Osteocyte (in vitro differentiated cells): ENCODE data around the gene FURIN. TPM values are rescaled to one million over a fixed set of nuclear protein-coding genes. Genes with fewer than 3 reads are reported as not detected.

ENCODE experiments used
- DNase-seq: peaks from one replicate; pipeline ENCODE4 v3.0.0; 2021; ENCODE audit warnings: mixed read lengths; ENCODE audit not compliant: unreplicated experiment; ENCODE audit errors: extremely low spot score
- H3K27ac Mint-ChIP-seq: one replicate; pipeline ENCODE4 v1.8.0; 2021; ENCODE audit warnings: mild to moderate bottlenecking, mixed read lengths; ENCODE audit not compliant: unreplicated experiment
- H3K27me3 Mint-ChIP-seq: one replicate; pipeline ENCODE4 v1.8.0; 2021; ENCODE audit warnings: mixed read lengths; ENCODE audit not compliant: unreplicated experiment
- H3K36me3 Mint-ChIP-seq: one replicate; pipeline ENCODE4 v1.8.0; 2021; ENCODE audit warnings: mixed read lengths; ENCODE audit not compliant: unreplicated experiment
- H3K4me1 Mint-ChIP-seq: one replicate; pipeline ENCODE4 v1.8.0; 2021; ENCODE audit warnings: mixed read lengths; ENCODE audit not compliant: unreplicated experiment
- H3K4me3 Mint-ChIP-seq: one replicate; pipeline ENCODE4 v1.8.0; 2021; ENCODE audit warnings: mild to moderate bottlenecking, moderate library complexity, mixed read lengths; ENCODE audit not compliant: unreplicated experiment
- H3K9me3 Mint-ChIP-seq: one replicate; pipeline ENCODE4 v1.8.0; 2021; ENCODE audit warnings: mixed read lengths; ENCODE audit not compliant: unreplicated experiment
- CTCF ChIP-seq: fragments of 200-600 bp; sonication (generic); IDR thresholded peaks from 2 replicates; pipeline ENCODE4 v1.5.0; 2021; ENCODE audit warnings: antibody characterized with exemption, mild to moderate bottlenecking, moderate library complexity
- total RNA-seq: library from RNA; stranded (reverse); gene quantifications from 2 replicates; pipeline ENCODE4 v1.2.1, GENCODE V29; 2021

FURIN gene
- total RNA-seq, 1 donor from 2014 or later, result 96.2 TPM

DNA sequence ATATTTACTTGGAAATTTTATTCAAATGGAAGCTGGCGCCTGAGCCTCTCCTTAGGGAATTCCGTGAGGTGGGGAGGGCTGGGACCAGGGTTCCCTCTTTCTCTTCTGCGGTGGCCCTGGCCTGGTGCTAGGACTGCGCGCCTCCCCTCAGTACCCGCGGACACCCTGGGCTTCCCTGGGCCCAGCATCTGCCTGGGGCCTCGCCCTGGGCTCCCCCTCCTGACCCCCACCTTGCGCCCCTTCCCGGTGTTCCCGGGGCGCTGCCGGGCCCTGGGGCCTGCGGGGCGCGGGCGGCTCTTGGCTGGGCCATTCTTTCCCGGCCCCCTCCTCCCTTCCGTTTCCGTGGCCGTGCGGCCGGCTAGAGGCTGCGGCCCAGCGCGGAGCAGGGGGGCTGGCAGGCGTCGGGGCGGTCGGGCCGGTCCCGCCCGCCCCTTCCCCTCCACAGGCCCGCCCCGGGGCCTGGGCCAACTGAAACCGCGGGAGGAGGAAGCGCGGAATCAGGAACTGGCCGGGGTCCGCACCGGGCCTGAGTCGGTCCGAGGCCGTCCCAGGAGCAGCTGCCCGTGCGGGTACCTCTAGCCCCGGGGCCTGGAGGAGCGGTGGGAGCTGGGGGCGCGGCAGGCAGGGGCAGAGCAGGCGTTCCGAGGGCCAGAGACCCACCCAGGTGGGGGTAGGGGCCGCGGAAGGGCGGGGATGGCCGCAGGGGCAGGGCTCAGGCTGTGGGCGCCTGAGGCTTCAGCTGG is 15.8 kb downstream of the FURIN start, which contains the start of gene FES:
Gene FES, plus strand, starts transcription at position 529 of the 743 bp plus-strand sequence. CDS start 542 bp downstream, outside the sequence.
- no peak for TF ChIP-seq CTCF
- H3K9me3 Mint-ChIP-seq, result no peaks in the 10 kb centered on the region
- H3K36me3 Mint-ChIP-seq, result peaks cover 5% of the 10 kb centered on the region
- H3K4me1 Mint-ChIP-seq, result peaks cover 17% of the 10 kb centered on the region
- DNase-seq, result no peak
- H3K27me3 Mint-ChIP-seq, result no peaks in the 10 kb centered on the region
- no peak within 1 kb of the TSS for H3K4me3 Mint-ChIP-seq
- peak within 1 kb of the TSS; percentile 70 for H3K27ac Mint-ChIP-seq

DNA sequence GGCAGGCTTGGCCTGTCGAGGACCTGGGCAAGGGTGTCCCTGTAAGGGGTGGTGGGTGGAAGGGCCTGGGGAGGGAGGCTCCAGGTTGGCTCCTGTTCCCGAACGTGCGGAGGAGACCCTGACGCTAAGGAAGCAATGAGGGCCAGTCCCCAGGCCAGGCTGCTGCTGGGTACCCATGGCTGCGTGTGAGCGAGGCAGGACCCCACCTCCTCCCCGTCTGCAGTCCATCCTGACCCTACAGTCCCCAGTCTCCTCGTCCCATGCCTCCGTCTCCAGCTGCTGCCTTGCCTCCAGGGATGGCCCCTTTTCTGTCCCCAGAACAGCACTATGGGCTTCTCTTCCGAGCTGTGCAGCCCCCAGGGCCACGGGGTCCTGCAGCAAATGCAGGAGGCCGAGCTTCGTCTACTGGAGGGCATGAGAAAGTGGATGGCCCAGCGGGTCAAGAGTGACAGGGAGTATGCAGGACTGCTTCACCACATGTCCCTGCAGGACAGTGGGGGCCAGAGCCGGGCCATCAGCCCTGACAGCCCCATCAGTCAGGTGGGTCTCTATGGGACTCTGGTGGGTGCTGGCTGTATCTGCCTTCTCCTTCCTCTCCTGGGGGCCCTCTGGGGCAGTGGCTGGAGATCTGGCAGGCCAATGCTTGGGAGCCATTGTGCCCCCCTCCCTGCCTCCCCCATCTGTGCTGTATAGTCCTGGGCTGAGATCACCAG is 16.5 kb downstream of the FURIN start:
- Mint-ChIP-seq H3K27me3 (no peaks in the 10 kb centered on the region), H3K4me1 (peaks cover 17% of the 10 kb centered on the region), H3K36me3 (no peaks in the 10 kb centered on the region), H3K27ac (peak overlapping the region; percentile 41), H3K4me3 (no peak overlapping the region), H3K9me3 (no peaks in the 10 kb centered on the region)
- DNase-seq, result no peak
- TF ChIP-seq CTCF, result no peak

- H3K9me3 Mint-ChIP-seq, result no peaks in the 10 kb centered on the region
- no peaks in the 10 kb centered on the region for H3K36me3 Mint-ChIP-seq
- peak; percentile 99 for TF ChIP-seq CTCF
- no peak overlapping the region for H3K27ac Mint-ChIP-seq
- H3K4me3 Mint-ChIP-seq, result no peak overlapping the region
- peak; percentile 91 for DNase-seq
- peaks cover 17% of the 10 kb centered on the region for H3K4me1 Mint-ChIP-seq
- H3K27me3 Mint-ChIP-seq, result no peaks in the 10 kb centered on the region
Observed at GRCh38 chr15:90885432-90886290, 17.3 kb downstream of the FURIN start.

GRCh38 chr15:90886291-90886614 is 17.9 kb downstream of the FURIN start:
- Mint-ChIP-seq H3K27ac (no peak overlapping the region), H3K36me3 (no peaks in the 10 kb centered on the region), H3K4me1 (peaks cover 17% of the 10 kb centered on the region), H3K27me3 (no peaks in the 10 kb centered on the region), H3K9me3 (no peaks in the 10 kb centered on the region), H3K4me3 (no peak overlapping the region)
- no peak for DNase-seq
- TF ChIP-seq CTCF, result no peak
